T-helper 9 cell (primary cell): ENCODE results near the gene GAB4.
"Not testable (repeated sequence)": the region's sequence is repeated elsewhere in the genome, so short reads cannot be mapped to it uniquely, and the experiment has no call there.

Source experiments
- DNase-seq: peaks from one replicate; pipeline ENCODE4 v3.0.0-alpha.2; 2020
- total RNA-seq, 2 donors: gene quantifications; one replicate each; lab custom pipeline; 2026; lab: John Stamatoyannopoulos, UW

Gene GAB4
- 0 reads per million in 2 donors for total RNA-seq

GRCh38 chr22:17007852-17008731, at the start of gene GAB4:
TSS of gene GAB4 (minus strand) at chr22:17008222. CDS start at chr22:17008114, 108 bp downstream.
- no peak for DNase-seq

GRCh38 chr22:17056807-17057206, 48.8 kb upstream of the GAB4 start:
- DNase-seq, result no peak

- DNase-seq, result no peak
Observed at GRCh38 chr22:17056058-17056457, 48.0 kb upstream of the GAB4 start.

GRCh38 chr22:17047656-17048055, 39.6 kb upstream of the GAB4 start:
- DNase-seq, result no peak

GRCh38 chr22:17046566-17047348, 38.7 kb upstream of the GAB4 start:
- DNase-seq, result no peak

GRCh38 chr22:17043521-17043920, 35.5 kb upstream of the GAB4 start:
- no peak for DNase-seq

- not testable (repeated sequence) for DNase-seq
Observed at GRCh38 chr22:17036842-17037711, 29.1 kb upstream of the GAB4 start.

GRCh38 chr22:17035976-17036841, 28.2 kb upstream of the GAB4 start:
- not testable (repeated sequence) for DNase-seq

GRCh38 chr22:17035246-17035645, 27.2 kb upstream of the GAB4 start:
- DNase-seq, result no peak

- not testable (repeated sequence) for DNase-seq
Observed at GRCh38 chr22:17034532-17034931, 26.5 kb upstream of the GAB4 start.

GRCh38 chr22:17032277-17032676, 24.3 kb upstream of the GAB4 start:
- not testable (repeated sequence) for DNase-seq

GRCh38 chr22:17024380-17024779, 16.4 kb upstream of the GAB4 start:
- not testable (repeated sequence) for DNase-seq

- DNase-seq, result not testable (repeated sequence)
Observed at GRCh38 chr22:17015552-17015951, 7.5 kb upstream of the GAB4 start.

GRCh38 chr22:17014101-17014440, 6.0 kb upstream of the GAB4 start:
- DNase-seq, result not testable (repeated sequence)

- DNase-seq, result no peak
Observed at GRCh38 chr22:17013396-17014100, 5.5 kb upstream of the GAB4 start.

GRCh38 chr22:17012267-17012666, 4.2 kb upstream of the GAB4 start:
- DNase-seq, result no peak

GRCh38 chr22:17009640-17010291, 1.7 kb upstream of the GAB4 start:
- DNase-seq, result no peak

- no peak for DNase-seq
Observed at GRCh38 chr22:17007257-17007656, 765 bp downstream of the GAB4 start.

- no peak for DNase-seq
Observed at GRCh38 chr22:16989915-16990314, 18.1 kb downstream of the GAB4 start.

GRCh38 chr22:16988257-16988656, 19.8 kb downstream of the GAB4 start:
- DNase-seq, result no peak

- no peak for DNase-seq
Observed at GRCh38 chr22:16987822-16988221, 20.2 kb downstream of the GAB4 start.
